Measurements from ENCODE around the gene LCE3B.

Gene LCE3B

GRCh38 chr1:152658649-152659048 is 45.0 kb downstream of the LCE3B start:
- no peak overlapping the region for H3K4me3 ChIP-seq (ENCODE audit: low read depth, low read length)
- DNase-seq (ENCODE audit: low read depth) = no peak
- TF ChIP-seq POLR2A (IDR thresholded peaks at IDR 0.05; ENCODE audit: extremely low read depth, insufficient read length) (no peak), CTCF (IDR thresholded peaks at IDR 0.05; ENCODE audit: low read depth, low read length) (no peak), MYC (IDR thresholded peaks at IDR 0.05; ENCODE audit: low read depth, low read length) (no peak), MAX (IDR thresholded peaks at IDR 0.05; ENCODE audit: low read depth, low read length) (no peak)

- no peak for DNase-seq (ENCODE audit: low read depth)
- TF ChIP-seq MAX (IDR thresholded peaks at IDR 0.05; ENCODE audit: low read depth, low read length) (no peak), MYC (IDR thresholded peaks at IDR 0.05; ENCODE audit: low read depth, low read length) (no peak), CTCF (IDR thresholded peaks at IDR 0.05; ENCODE audit: low read depth, low read length) (no peak), POLR2A (IDR thresholded peaks at IDR 0.05; ENCODE audit: extremely low read depth, insufficient read length) (no peak)
- H3K4me3 ChIP-seq (ENCODE audit: low read depth, low read length) = no peak within 1 kb of the TSS
Measured at GRCh38 chr1:152663098-152663497, 49.5 kb downstream of the LCE3B start, which contains the start of gene LCE2D. Gene LCE2D, plus strand, starts transcription at chr1:152663380. Its CDS starts 726 bp downstream, at chr1:152664106.
